GM11168 (cell line): Measurements from ENCODE around the gene ATF6.
"Not testable (repeated sequence)": the region's sequence is repeated elsewhere in the genome, so short reads cannot be mapped to it uniquely, and the experiment has no call there.

ENCODE experiments used
- in situ Hi-C: fragments of 300-500 bp; cut with MboI; formaldehyde crosslinking; loops from one replicate; pipeline ENCODE4 v1.12.0; 2022; ENCODE audit warnings: low sequenced_read_pairs; ENCODE audit not compliant: unreplicated experiment

Gene ATF6

DNA sequence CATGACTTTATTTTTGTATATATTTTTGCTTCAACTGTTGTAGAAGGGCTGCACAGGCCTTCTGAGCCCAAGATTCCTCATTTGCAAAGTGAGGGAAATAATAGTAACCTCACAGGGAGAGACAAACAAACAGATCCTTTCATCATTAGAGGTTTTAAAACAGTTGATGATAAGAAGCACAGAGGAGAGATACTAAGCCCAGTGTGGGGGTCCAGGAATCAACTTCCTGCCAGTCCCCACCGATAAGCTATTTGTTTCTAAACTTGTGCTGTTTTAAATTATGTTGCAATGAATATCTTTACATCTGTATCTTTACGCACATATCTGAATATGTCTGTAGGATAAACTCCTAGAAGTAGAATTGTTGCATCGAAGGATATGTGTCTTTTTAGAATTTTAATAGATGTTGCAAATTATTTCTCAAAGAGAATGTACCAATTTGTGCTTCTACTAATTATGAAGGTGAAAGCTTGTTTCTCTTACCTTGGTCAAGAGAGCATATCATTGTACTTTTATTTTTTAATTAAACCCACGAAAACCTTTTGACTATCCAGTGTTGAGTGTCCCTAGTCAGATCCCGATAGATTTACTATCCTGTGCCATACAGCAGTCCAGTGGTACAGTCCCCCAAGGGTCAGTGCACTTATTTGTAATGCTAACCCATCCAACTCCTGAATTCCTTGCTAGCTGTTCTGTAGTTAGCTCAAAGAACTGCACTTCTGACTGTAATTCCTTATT is 34.0 kb upstream of the ATF6 start:
- in situ Hi-C loops = no loop called here

GRCh38 chr1:161733526-161733925 is 32.6 kb upstream of the ATF6 start:
- in situ Hi-C loops = no loop called here

- in situ Hi-C loops = no loop called here
These were observed 30.3 kb upstream of the ATF6 start for GRCh38 chr1:161735837-161736236.

DNA sequence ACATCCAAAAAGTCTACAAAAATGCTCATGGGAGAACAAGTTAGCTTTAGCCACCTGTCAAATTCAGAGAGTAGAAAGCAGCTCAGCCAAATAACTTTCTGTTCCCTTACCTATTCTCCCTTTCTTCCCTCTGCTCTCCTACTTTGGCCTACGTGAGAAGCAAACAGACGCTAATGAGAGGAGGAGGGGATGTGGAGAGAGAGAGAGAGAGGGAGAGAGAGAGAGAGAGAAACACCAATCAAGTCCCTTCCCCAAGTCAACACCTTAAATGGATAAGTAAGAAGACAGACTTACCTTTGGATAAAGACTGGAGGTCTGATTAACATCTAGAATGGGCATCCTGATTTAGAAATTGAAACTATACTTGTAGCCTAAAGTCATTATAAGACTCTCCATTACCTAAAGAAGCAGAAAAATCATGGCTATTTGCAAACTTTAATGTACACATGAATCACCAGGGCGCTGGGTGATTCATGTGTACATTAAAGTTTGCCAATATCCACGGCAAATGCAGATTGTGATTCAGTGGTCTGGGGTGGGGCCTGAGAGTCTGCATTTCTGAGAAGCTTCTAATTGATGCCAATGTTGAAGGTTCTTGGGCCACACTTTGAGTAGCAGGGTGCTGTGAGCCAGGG is 29.7 kb upstream of the ATF6 start:
- in situ Hi-C loops = no loop called here

DNA sequence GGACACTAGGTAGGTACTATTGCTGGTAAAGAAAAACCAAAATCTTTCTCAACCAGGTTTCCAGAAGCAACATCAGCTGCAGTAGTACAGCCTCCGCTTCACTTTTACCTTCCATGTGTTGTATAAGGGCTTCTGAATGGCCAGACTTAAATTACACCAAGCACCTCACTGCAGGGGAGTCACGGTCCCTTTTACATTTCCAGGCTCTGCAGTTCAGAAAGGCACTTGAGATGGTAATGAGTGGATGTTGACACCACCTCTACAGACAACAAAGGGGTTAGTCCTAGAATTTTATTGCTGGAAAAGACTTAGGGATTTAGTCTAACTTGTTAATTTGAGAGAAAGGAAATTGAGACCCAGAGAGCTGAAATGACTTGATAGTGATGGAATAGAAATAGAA is 28.5 kb upstream of the ATF6 start:
- in situ Hi-C loops = no loop called here

DNA sequence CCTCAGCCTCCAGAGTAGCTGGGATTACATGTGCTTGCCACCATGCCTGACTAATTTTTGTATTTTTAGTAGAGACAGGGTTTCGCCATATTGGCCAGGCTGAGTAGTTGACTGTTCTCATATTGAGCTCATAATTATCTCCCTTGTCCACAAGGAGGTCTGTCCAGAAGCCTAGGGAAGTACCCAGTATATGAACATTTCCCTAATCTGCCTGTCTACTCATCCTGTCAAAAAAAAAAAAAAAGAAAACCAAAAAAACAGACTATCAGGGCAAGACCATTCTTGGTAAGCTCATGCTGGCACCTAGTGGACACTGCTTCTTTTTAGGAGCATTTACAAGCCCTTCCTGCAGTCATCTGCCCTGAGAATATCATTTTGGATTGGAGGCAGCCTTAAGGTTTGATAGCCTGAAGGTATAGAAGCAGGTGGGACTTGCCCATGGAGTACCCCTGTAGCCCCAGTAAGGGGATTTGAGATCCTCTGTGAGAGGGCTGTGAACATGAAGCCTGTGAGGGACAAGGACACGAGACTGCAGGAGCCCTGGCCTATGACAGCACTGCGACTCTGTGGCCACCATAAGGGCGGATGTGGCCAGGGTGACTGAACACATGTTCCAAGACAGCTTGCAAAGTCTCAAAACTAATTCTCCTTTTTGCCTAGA is 27.4 kb upstream of the ATF6 start:
- in situ Hi-C loops = no loop called here

- in situ Hi-C loops = loop anchor here (5.0 to 10.0 kb wide), 3 partner anchors 93 to 253 kb away; no protein-coding TSS in a partner anchor
These were observed 26.1 kb upstream of the ATF6 start for GRCh38 chr1:161739865-161740566.

GRCh38 chr1:161740921-161741320 is 25.2 kb upstream of the ATF6 start:
- in situ Hi-C loops = loop anchor here (5.0 to 10.0 kb wide), 3 partner anchors 94 to 254 kb away; no protein-coding TSS in a partner anchor

- in situ Hi-C loops = loop anchor here (5.0 to 10.0 kb wide), 3 partner anchors 96 to 256 kb away; no protein-coding TSS in a partner anchor
These were observed 22.9 kb upstream of the ATF6 start for GRCh38 chr1:161743231-161743630.

- in situ Hi-C loops = loop anchor here (10.0 kb wide), 1 partner anchor 183 kb away; no protein-coding TSS in a partner anchor
These were observed 18.3 kb upstream of the ATF6 start for GRCh38 chr1:161747801-161748200.

DNA sequence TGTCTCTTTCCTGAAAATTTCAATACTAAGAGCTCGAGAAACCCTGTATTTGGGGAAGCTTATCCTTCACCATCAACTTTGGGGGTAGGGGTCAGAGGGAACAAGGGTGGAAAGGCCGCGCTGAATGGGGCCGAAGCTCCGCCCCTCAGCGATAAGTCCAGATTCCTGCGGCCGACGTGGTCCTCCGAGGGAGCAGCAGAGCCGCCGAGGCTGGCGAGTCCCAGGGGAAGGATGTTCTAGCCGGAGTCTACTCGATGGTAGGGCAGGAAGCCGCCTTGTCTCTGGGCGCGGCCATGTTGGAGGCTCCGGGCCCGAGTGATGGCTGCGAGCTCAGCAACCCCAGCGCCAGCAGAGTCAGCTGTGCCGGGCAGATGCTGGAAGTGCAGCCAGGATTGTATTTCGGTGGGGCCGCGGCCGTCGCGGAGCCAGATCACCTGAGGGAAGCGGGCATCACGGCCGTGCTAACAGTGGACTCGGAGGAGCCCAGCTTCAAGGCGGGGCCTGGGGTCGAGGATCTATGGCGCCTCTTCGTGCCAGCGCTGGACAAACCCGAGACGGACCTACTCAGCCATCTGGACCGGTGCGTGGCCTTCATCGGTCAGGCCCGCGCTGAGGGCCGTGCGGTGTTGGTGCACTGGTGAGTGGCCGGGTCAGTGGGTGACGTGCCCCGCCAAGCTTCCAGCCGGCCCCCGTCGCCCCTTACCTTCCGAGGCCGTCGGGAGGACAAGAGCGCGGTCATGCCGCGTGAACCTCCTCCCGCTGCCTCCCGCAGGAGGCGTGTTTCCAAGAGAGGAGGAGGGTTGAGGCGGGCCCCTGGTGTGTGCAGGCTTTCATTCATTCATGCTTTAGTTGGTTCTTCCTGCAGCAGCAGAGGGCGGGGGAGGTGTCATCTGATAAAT is 16.4 kb upstream of the ATF6 start, which contains the start of gene DUSP12:
DUSP12 (plus strand) TSS at position 278 of the 899 bp plus-strand sequence; CDS start at position 294, 16 bp downstream.
- in situ Hi-C loops = loop anchor here (10.0 kb wide), 1 partner anchor 185 kb away; no protein-coding TSS in a partner anchor

- in situ Hi-C loops = no loop called here
These were observed 2.5 kb upstream of the ATF6 start for GRCh38 chr1:161763522-161764098.

GRCh38 chr1:161768461-161768860 is 2.3 kb downstream of the ATF6 start:
- in situ Hi-C loops = no loop called here

DNA sequence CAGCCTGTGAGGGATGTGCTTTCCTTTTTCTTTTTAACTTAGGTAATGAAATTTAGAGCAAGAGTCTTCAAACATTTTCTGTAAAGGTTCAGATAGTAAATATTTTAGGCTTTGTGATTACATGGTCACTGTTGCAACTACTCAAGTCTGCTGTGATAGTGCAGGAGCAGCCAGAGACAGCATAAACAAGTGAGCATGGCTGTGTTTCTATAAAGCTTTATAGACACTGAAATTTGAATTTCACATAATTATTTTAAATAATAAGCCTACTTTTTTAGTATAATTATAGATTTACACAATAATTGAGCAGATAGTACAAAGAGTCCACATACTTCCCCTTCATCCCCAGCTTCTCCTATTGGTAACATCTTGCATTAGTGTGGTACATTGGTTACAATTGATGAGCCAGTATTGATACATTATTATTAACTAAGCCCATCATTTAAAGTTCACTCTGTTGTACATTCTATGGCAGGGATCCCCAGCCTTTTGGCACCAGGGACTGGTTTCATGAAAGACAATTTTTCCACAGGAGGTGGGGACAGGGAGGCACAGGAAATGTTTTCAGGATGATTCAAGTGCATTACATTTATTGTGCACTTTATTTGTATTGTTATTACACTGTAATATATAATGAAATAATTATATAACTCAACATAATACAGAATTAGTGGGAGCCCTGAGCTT is 3.0 kb downstream of the ATF6 start:
- in situ Hi-C loops = no loop called here

DNA sequence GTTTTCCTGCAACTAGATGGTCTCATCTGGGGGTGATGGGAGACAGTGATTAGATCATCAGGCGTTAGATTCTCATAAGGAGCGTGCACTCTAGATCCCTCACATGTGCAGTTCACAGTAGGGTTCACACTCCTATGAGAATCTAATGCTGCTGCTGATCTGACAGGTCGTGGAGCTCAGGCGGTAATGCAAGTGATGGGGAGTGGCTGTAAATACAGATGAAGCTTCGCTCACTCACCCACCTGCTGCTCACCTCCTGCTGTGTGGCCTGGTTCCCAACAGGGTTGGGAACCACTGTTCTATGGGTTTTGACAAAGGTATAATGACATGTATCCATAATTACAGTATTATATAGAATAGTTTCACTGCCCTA is 3.5 kb downstream of the ATF6 start:
- in situ Hi-C loops = not testable (repeated sequence)

- in situ Hi-C loops = no loop called here
These were observed 4.1 kb downstream of the ATF6 start for GRCh38 chr1:161770250-161770649.

- in situ Hi-C loops = no loop called here
These were observed 5.0 kb downstream of the ATF6 start for GRCh38 chr1:161771161-161771560.

GRCh38 chr1:161771973-161772372 is 5.9 kb downstream of the ATF6 start:
- in situ Hi-C loops = no loop called here
